ENCODE data around the gene SLC25A33. TPM values are rescaled to one million over a fixed set of nuclear protein-coding genes. Genes with fewer than 3 reads are reported as not detected.
A peak's percentile ranks its signal among the peaks of the same experiment; 100 is the strongest.
"Not testable (repeated sequence)": the region's sequence is repeated elsewhere in the genome, so short reads cannot be mapped to it uniquely, and the experiment has no call there.

The SLC25A33 gene
- total RNA-seq, 4 donors from 2014 or later: 40.3 to 88.6 (median 49.1) TPM

- H3K4me3 ChIP-seq: no peak overlapping the region
- no peaks in the 10 kb centered on the region for H3K27me3 ChIP-seq
- DNase-seq (no peak), ATAC-seq (no peak)
- TF ChIP-seq POLR2A (IDR thresholded peaks at IDR 0.05) (no peak), CTCF (IDR thresholded peaks at IDR 0.05 in 4 of 5, conservative IDR thresholded peaks at IDR 0.05 in 1 of 5) (no peak)
- intact Hi-C loops (cut with DNase I; ENCODE audit: low total_unique reads) (no loop called here), in situ Hi-C loops (cut with MboI; ENCODE audit: low sequenced_read_pairs in 4 of 4) (no loop called here)
- H3K9me3 ChIP-seq: no peaks in the 10 kb centered on the region
- peaks cover 8 to 11% of the 10 kb centered on the region in 2 donors for H3K4me1 ChIP-seq
- H3K36me3 ChIP-seq: no peaks in the 10 kb centered on the region
- H3K27ac ChIP-seq: peak overlapping the region in 2 of 4 donors; percentile 27 to 98
Observed at GRCh38 chr1:9506901-9507300, 32.4 kb upstream of the SLC25A33 start.

GRCh38 chr1:9510130-9510529, 29.1 kb upstream of the SLC25A33 start:
- no peaks in the 10 kb centered on the region for H3K36me3 ChIP-seq
- ATAC-seq: no peak
- no peak for DNase-seq
- TF ChIP-seq CTCF (IDR thresholded peaks at IDR 0.05 in 4 of 5, conservative IDR thresholded peaks at IDR 0.05 in 1 of 5): no peak
- no peak for TF ChIP-seq POLR2A (IDR thresholded peaks at IDR 0.05)
- in situ Hi-C loops (cut with MboI; ENCODE audit: low sequenced_read_pairs in 4 of 4): no loop called here
- no peaks in the 10 kb centered on the region for H3K4me1 ChIP-seq
- H3K4me3 ChIP-seq: no peak overlapping the region
- H3K9me3 ChIP-seq: no peaks in the 10 kb centered on the region
- H3K27ac ChIP-seq: no peak overlapping the region
- intact Hi-C loops (cut with DNase I; ENCODE audit: low total_unique reads): loop anchor here (10.0 kb wide), 1 partner anchor 1085 kb away; no protein-coding TSS in a partner anchor
- no peaks in the 10 kb centered on the region for H3K27me3 ChIP-seq

DNA sequence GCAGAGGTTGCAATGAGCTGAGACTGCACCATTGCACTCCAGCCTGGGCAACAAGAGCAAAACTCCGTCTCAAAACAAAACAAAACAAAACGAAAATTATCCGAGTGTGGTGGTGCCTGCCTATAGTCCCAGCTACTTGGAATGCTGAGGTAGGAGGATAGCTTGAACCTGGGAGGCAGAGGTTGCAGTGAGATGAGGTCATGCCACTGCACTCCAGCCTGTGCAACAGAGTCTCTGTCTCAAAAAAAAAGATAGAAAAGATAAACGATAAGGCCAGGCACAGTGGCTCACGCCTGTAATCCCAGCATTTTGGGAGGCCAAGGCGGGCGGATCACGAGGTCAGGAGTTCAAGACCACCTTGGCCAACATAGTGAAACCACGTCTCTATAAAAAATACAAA, 23.7 kb upstream of the SLC25A33 start:
- in situ Hi-C loops (cut with MboI; ENCODE audit: low sequenced_read_pairs in 4 of 4); H3K36me3 ChIP-seq; H3K4me3 ChIP-seq; DNase-seq; H3K9me3 ChIP-seq; ATAC-seq; H3K27me3 ChIP-seq: not testable (repeated sequence)
- Histone ChIP-seq H3K27ac (peak overlapping the region; percentile 71 to 99 (median 74)), H3K4me1 (peaks cover 17 to 21% of the 10 kb centered on the region in 2 donors)
- intact Hi-C loops (cut with DNase I; ENCODE audit: low total_unique reads): loop anchor here (10.0 kb wide), 1 partner anchor 1091 kb away; no protein-coding TSS in a partner anchor

DNA sequence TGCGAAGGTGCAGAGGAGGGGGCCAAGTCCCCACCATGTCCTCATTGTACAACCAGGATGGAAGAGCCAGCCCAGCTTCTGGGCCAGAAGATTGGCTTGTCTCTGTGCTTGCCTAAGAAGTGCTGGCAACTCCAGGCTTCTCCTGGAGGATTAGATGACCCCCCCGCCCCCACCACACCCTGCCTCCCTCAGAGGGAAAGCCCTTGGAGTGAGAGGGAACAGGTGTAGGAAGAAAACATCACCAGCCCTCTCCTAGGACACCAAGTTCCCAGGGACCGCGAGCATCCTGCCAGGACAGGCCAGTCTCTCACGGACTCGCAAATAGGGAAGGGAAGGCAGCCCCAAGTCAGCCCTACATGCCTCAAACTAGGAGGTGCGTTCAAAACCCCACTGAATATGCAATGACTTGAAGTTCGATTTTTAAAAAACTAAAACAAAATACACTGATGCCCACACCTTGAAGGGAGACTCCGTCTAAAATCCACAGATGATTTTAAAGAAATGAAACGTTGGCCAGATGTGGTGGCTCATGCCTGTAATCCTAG, 20.7 kb upstream of the SLC25A33 start:
- DNase-seq: peak; percentile 96 to 99
- peak; percentile 81 to 83 for ATAC-seq
- peaks cover 17 to 21% of the 10 kb centered on the region in 2 donors for H3K4me1 ChIP-seq
- in situ Hi-C loops (cut with MboI; ENCODE audit: low sequenced_read_pairs in 4 of 4) (no loop called here), intact Hi-C loops (cut with DNase I; ENCODE audit: low total_unique reads) (loop anchor here (1.0 to 10.0 kb wide), 4 partner anchors 15 to 1094 kb away; partner anchors contain the start of gene SLC25A33)
- TF ChIP-seq CTCF (IDR thresholded peaks at IDR 0.05 in 4 of 5, conservative IDR thresholded peaks at IDR 0.05 in 1 of 5) (no peak), POLR2A (IDR thresholded peaks at IDR 0.05) (peak; percentile 56 to 73)
- H3K36me3 ChIP-seq: no peaks in the 10 kb centered on the region
- peak overlapping the region; percentile 89 to 99 (median 94) for H3K27ac ChIP-seq
- peak overlapping the region in 1 of 4 donors; percentile 14 for H3K4me3 ChIP-seq
- no peaks in the 10 kb centered on the region for H3K9me3 ChIP-seq
- no peaks in the 10 kb centered on the region for H3K27me3 ChIP-seq

DNA sequence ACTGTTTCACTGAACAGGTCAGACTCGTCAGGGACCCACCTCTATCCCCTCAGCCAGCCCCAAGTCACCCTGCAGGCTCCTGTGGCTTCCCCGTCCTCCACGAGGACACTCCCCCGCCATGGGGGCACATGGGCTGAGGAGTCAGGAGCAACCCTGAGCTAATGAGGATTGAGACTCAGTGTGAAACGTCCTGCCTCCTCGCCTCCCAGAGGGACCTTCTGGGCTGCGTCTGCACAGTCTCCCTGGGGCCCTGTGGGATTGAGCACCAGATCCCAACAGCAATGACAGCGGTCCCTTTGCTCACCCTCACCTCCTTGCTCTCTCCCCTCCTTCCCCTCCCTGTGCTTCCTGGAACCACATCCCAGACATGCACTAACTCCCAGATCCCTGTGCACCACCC, 18.9 kb upstream of the SLC25A33 start:
- intact Hi-C loops (cut with DNase I; ENCODE audit: low total_unique reads): no loop called here
- ATAC-seq (no peak), DNase-seq (peak in 1 of 2 donors; percentile 37)
- Histone ChIP-seq H3K27me3 (no peaks in the 10 kb centered on the region), H3K4me1 (peaks cover 17 to 21% of the 10 kb centered on the region in 2 donors), H3K27ac (peak overlapping the region; percentile 89 to 99 (median 94)), H3K9me3 (no peaks in the 10 kb centered on the region), H3K4me3 (peak overlapping the region; percentile 22 to 50 (median 40)), H3K36me3 (no peaks in the 10 kb centered on the region)
- TF ChIP-seq CTCF (IDR thresholded peaks at IDR 0.05 in 4 of 5, conservative IDR thresholded peaks at IDR 0.05 in 1 of 5): no peak
- TF ChIP-seq POLR2A (IDR thresholded peaks at IDR 0.05): no peak
- in situ Hi-C loops (cut with MboI; ENCODE audit: low sequenced_read_pairs in 4 of 4): no loop called here
